Skin of body (tissue), 2 donors: ENCODE measurements around the gene WNT3. TPM values are rescaled to one million over a fixed set of nuclear protein-coding genes. Genes with fewer than 3 reads are reported as not detected.
"Not testable (repeated sequence)": the region's sequence is repeated elsewhere in the genome, so short reads cannot be mapped to it uniquely, and the experiment has no call there.

Source experiments
- DNase-seq: peaks from one replicate; lab custom pipeline; 2025; lab: John Stamatoyannopoulos, UW
- total RNA-seq: library from RNA; depleted of rRNA; stranded (reverse); fragments of >200 nt; gene quantifications from one replicate; pipeline ENCODE4 v1.2.3, GENCODE V29; 2014

Gene WNT3
- total RNA-seq, result 10.5 TPM

- DNase-seq, result no peak
These were observed at the start of gene WNT3 for GRCh38 chr17:46818316-46818928. WNT3 (minus strand) TSS chr17:46818692; CDS start chr17:46818597, 95 bp downstream.

GRCh38 chr17:46866747-46867146 is 48.3 kb upstream of the WNT3 start:
- no peak for DNase-seq

GRCh38 chr17:46866325-46866724 is 47.8 kb upstream of the WNT3 start:
- DNase-seq, result no peak

- no peak for DNase-seq
These were observed 46.6 kb upstream of the WNT3 start for GRCh38 chr17:46865100-46865499.

- DNase-seq, result no peak
These were observed 45.1 kb upstream of the WNT3 start for GRCh38 chr17:46863383-46864121.

GRCh38 chr17:46862949-46863348 is 44.5 kb upstream of the WNT3 start:
- no peak for DNase-seq

- no peak for DNase-seq
These were observed 41.5 kb upstream of the WNT3 start for GRCh38 chr17:46859996-46860395.

GRCh38 chr17:46857600-46857999 is 39.1 kb upstream of the WNT3 start:
- DNase-seq, result no peak

- no peak for DNase-seq
These were observed 36.5 kb upstream of the WNT3 start for GRCh38 chr17:46854948-46855347.

- no peak for DNase-seq
These were observed 36.0 kb upstream of the WNT3 start for GRCh38 chr17:46854515-46854914.

- DNase-seq, result no peak
These were observed 35.5 kb upstream of the WNT3 start for GRCh38 chr17:46853896-46854444.

- no peak for DNase-seq
These were observed 32.7 kb upstream of the WNT3 start, which contains the start of gene WNT9B for GRCh38 chr17:46851029-46851741. WNT9B (plus strand) TSS chr17:46851583; CDS start chr17:46851639, 56 bp downstream.

- no peak for DNase-seq
These were observed 32.2 kb upstream of the WNT3 start for GRCh38 chr17:46850688-46851028.

GRCh38 chr17:46848534-46848933 is 30.0 kb upstream of the WNT3 start:
- DNase-seq, result no peak

GRCh38 chr17:46847204-46848191 is 29.0 kb upstream of the WNT3 start:
- DNase-seq, result no peak

- no peak for DNase-seq
These were observed 24.3 kb upstream of the WNT3 start for GRCh38 chr17:46842835-46843234.

- no peak for DNase-seq
These were observed 23.3 kb upstream of the WNT3 start for GRCh38 chr17:46841561-46842379.

- not testable (repeated sequence) for DNase-seq
These were observed 22.1 kb upstream of the WNT3 start for GRCh38 chr17:46840596-46840995.

GRCh38 chr17:46839211-46839610 is 20.7 kb upstream of the WNT3 start:
- no peak for DNase-seq

- DNase-seq, result no peak
These were observed 19.0 kb upstream of the WNT3 start for GRCh38 chr17:46837521-46837920.
